Immature natural killer cell (primary cell): ENCODE results near the gene MYH11. TPM values are rescaled to one million over a fixed set of nuclear protein-coding genes. Genes with fewer than 3 reads are reported as not detected.
"Not testable (repeated sequence)": the region's sequence is repeated elsewhere in the genome, so short reads cannot be mapped to it uniquely, and the experiment has no call there.

Source experiments
- DNase-seq, 3 donors: peaks; one replicate each; pipeline ENCODE4 v3.0.0; 2022; ENCODE audit warnings: mixed read lengths in 1 of 3
- H3K27ac Mint-ChIP-seq, 6 donors: one replicate each; pipeline ENCODE4 v1.8.0; 2020; ENCODE audit warnings: mixed read lengths in 6 of 6, mild to moderate bottlenecking in 5 of 6, inconsistent platforms in 4 of 6, moderate library complexity in 3 of 6
- H3K27me3 Mint-ChIP-seq, 3 donors: one replicate each; pipeline ENCODE4 v1.8.0; 2020 to 2021; ENCODE audit warnings: low read depth in 3 of 3, mild to moderate bottlenecking in 3 of 3, mixed read lengths in 3 of 3, moderate library complexity in 3 of 3, inconsistent platforms in 1 of 3
- H3K36me3 Mint-ChIP-seq, 3 donors: one replicate each; pipeline ENCODE4 v1.8.0; 2020; ENCODE audit warnings: mixed read lengths in 3 of 3, inconsistent platforms in 2 of 3, mild to moderate bottlenecking in 2 of 3
- H3K4me1 Mint-ChIP-seq, 2 donors: one replicate each; pipeline ENCODE4 v1.8.0; 2020; ENCODE audit warnings: inconsistent platforms in 2 of 2, mild to moderate bottlenecking in 2 of 2, mixed read lengths in 2 of 2, moderate library complexity in 1 of 2
- H3K4me3 Mint-ChIP-seq, 5 donors: one replicate each; pipeline ENCODE4 v1.8.0; 2020; ENCODE audit warnings: mild to moderate bottlenecking in 5 of 5, mixed read lengths in 5 of 5, inconsistent platforms in 3 of 5, moderate library complexity in 3 of 5
- H3K9me3 Mint-ChIP-seq, 6 donors: one replicate each; pipeline ENCODE4 v1.8.0; 2020; ENCODE audit warnings: mild to moderate bottlenecking in 6 of 6, mixed read lengths in 6 of 6, inconsistent platforms in 4 of 6, moderate library complexity in 3 of 6
- polyA plus RNA-seq, 3 donors: library from polyadenylated mRNA; unstranded; fragments of 300-500 nt; fragmentation: Illumina TruSeq; gene quantifications; one replicate each; pipeline ENCODE4 v1.2.3, GENCODE V29; 2021

The MYH11 gene
- polyA plus RNA-seq, 3 donors from 2014 or later = 0.32 to 1.6 TPM; not detected in 1

- H3K4me1 Mint-ChIP-seq = peaks cover 39% of the 10 kb centered on the region in 2 donors
- no peak overlapping the region for H3K4me3 Mint-ChIP-seq
- H3K9me3 Mint-ChIP-seq = no peaks in the 10 kb centered on the region
- DNase-seq = no peak
- peaks cover 4 to 15% (median 8%) of the 10 kb centered on the region in 3 donors for H3K36me3 Mint-ChIP-seq
- peak overlapping the region in 3 of 6 donors; percentile 27 to 60 (median 31) for H3K27ac Mint-ChIP-seq
- H3K27me3 Mint-ChIP-seq = peaks cover 0 to 3% (median 2%) of the 10 kb centered on the region in 3 donors
Measured at GRCh38 chr16:15676506-15676905, 180.3 kb downstream of the MYH11 start.

GRCh38 chr16:15674571-15674970, 182.3 kb downstream of the MYH11 start:
- Mint-ChIP-seq H3K4me3 (no peak overlapping the region), H3K4me1 (peaks cover 36 to 40% of the 10 kb centered on the region in 2 donors), H3K27ac (peak overlapping the region; percentile 71 to 99 (median 94)), H3K9me3 (no peaks in the 10 kb centered on the region), H3K36me3 (peaks cover 4 to 24% (median 13%) of the 10 kb centered on the region in 3 donors), H3K27me3 (peaks cover 0 to 5% (median 2%) of the 10 kb centered on the region in 3 donors)
- no peak for DNase-seq

GRCh38 chr16:15672514-15673167, 184.2 kb downstream of the MYH11 start:
- Mint-ChIP-seq H3K4me1 (peaks cover 36 to 40% of the 10 kb centered on the region in 2 donors), H3K9me3 (no peaks in the 10 kb centered on the region)

GRCh38 chr16:15672127-15672513, 184.7 kb downstream of the MYH11 start:
- H3K27me3 Mint-ChIP-seq, H3K9me3 Mint-ChIP-seq, DNase-seq: not testable (repeated sequence)
- Mint-ChIP-seq H3K4me3 (peak overlapping the region in 1 of 5 donors; percentile 68), H3K27ac (peak overlapping the region; percentile 90 to 99 (median 94)), H3K4me1 (peaks cover 36 to 40% of the 10 kb centered on the region in 2 donors), H3K36me3 (peaks cover 4 to 15% (median 5%) of the 10 kb centered on the region in 3 donors)

More at GRCh38 chr16:15672514-15673167, 184.2 kb downstream of the MYH11 start:
- Mint-ChIP-seq H3K36me3 (peaks cover 4 to 13% (median 5%) of the 10 kb centered on the region in 3 donors), H3K27me3 (peaks cover 0 to 3% (median 2%) of the 10 kb centered on the region in 3 donors), H3K27ac (peak overlapping the region; percentile 90 to 99 (median 94)), H3K4me3 (peak overlapping the region; percentile 40 to 80 (median 66))
- DNase-seq = peak; percentile 62 to 69 (median 68)

GRCh38 chr16:15671530-15672117, 185.2 kb downstream of the MYH11 start:
- no peak for DNase-seq
- Mint-ChIP-seq H3K4me1 (peaks cover 34 to 40% of the 10 kb centered on the region in 2 donors), H3K27ac (peak overlapping the region; percentile 83 to 99 (median 94)), H3K27me3 (peaks cover 0 to 3% (median 2%) of the 10 kb centered on the region in 3 donors), H3K9me3 (no peaks in the 10 kb centered on the region), H3K36me3 (peaks cover under 1 to 15% (median 5%) of the 10 kb centered on the region in 3 donors), H3K4me3 (no peak overlapping the region)

DNA sequence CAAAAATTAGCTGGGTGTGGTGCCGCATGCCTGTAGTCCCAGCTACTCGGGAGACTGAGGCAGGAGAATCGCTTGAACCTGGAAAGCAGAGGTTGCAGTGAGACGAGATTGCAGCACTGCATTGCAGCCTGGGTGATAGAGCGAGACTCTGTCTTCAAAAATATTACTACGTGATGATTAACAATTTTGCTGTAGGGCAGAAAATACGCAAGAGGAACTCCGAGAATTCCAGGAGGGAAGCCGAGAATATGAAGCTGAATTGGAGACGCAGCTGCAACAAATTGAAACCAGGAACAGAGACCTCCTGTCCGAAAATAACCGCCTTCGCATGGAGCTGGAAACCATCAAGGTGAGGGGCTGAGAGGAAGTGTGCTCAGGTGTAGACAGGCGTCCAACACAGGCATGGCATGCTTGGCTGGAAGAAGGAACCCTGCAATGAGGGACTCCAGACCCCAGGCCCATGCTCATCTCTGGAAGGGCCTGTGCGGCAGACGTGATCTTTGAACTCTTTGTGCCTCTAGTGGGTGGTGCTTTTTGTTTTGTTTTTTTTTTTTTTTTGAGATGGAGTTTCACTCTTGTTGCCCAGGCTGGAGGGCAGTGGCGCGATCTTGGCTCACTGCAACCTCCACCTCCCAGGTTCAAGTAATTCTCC, 189.6 kb downstream of the MYH11 start:
- peaks cover 0 to 3% (median 0%) of the 10 kb centered on the region in 3 donors for H3K27me3 Mint-ChIP-seq
- no peak overlapping the region for H3K27ac Mint-ChIP-seq
- peaks cover 9 to 19% of the 10 kb centered on the region in 2 donors for H3K4me1 Mint-ChIP-seq
- H3K36me3 Mint-ChIP-seq = peaks cover 0 to 26% (median 5%) of the 10 kb centered on the region in 3 donors
- H3K4me3 Mint-ChIP-seq = no peak overlapping the region
- H3K9me3 Mint-ChIP-seq = no peaks in the 10 kb centered on the region
- no peak for DNase-seq

- no peak overlapping the region for H3K27ac Mint-ChIP-seq
- peaks cover 20 to 28% of the 10 kb centered on the region in 2 donors for H3K4me1 Mint-ChIP-seq
- H3K27me3 Mint-ChIP-seq = peaks cover 0 to 6% (median 2%) of the 10 kb centered on the region in 3 donors
- no peaks in the 10 kb centered on the region for H3K9me3 Mint-ChIP-seq
- DNase-seq = no peak
- H3K4me3 Mint-ChIP-seq = no peak overlapping the region
- peaks cover 3 to 20% (median 6%) of the 10 kb centered on the region in 3 donors for H3K36me3 Mint-ChIP-seq
Measured at GRCh38 chr16:15665107-15665506, 191.7 kb downstream of the MYH11 start.

- peaks cover 0 to 11% (median 2%) of the 10 kb centered on the region in 3 donors for H3K27me3 Mint-ChIP-seq
- H3K4me3 Mint-ChIP-seq = peak overlapping the region; percentile 17 to 71 (median 43)
- no peak for DNase-seq
- peaks cover 38 to 67% of the 10 kb centered on the region in 2 donors for H3K4me1 Mint-ChIP-seq
- peaks cover 0 to 7% (median 6%) of the 10 kb centered on the region in 3 donors for H3K36me3 Mint-ChIP-seq
- H3K9me3 Mint-ChIP-seq = no peaks in the 10 kb centered on the region
- H3K27ac Mint-ChIP-seq = peak overlapping the region; percentile 84 to 93 (median 90)
Measured at GRCh38 chr16:15660203-15660601, 196.6 kb downstream of the MYH11 start.

DNA sequence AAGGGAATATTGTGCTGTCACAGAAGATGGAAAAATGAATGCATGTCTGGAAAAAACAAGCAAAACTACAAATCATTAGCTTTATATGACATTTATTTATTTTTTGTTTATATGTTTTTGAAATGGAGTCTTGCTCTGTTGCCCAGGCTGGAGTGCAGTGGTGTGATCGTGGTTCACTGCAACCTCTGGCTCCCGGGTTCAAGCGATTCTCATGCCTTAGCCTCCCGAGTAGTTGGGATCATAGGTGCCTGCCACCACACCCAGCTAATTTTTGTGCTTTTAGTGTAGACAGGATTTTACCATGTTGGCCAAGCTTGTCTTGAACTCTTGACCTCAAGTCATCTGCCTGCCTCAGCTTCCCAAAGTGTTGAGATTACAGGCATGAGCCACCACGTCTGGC, 198.3 kb downstream of the MYH11 start:
- Mint-ChIP-seq H3K27me3 (peaks cover 0 to 11% (median 2%) of the 10 kb centered on the region in 3 donors), H3K4me3 (peak overlapping the region; percentile 32 to 78 (median 67)), H3K36me3 (peaks cover 0 to 8% (median 6%) of the 10 kb centered on the region in 3 donors), H3K27ac (peak overlapping the region; percentile 89 to 93 (median 90)), H3K4me1 (peaks cover 39 to 66% of the 10 kb centered on the region in 2 donors), H3K9me3 (no peaks in the 10 kb centered on the region)
- DNase-seq = no peak

- Mint-ChIP-seq H3K4me1 (peaks cover 41 to 66% of the 10 kb centered on the region in 2 donors), H3K36me3 (peaks cover under 1 to 6% (median 6%) of the 10 kb centered on the region in 3 donors), H3K27me3 (peaks cover 0 to 11% (median 2%) of the 10 kb centered on the region in 3 donors), H3K4me3 (peak overlapping the region in 2 of 5 donors; percentile 10 to 15), H3K27ac (peak overlapping the region; percentile 69 to 93 (median 89)), H3K9me3 (no peaks in the 10 kb centered on the region)
- DNase-seq = no peak
Measured at GRCh38 chr16:15658149-15658548, 198.7 kb downstream of the MYH11 start.

- H3K9me3 Mint-ChIP-seq, H3K27ac Mint-ChIP-seq, H3K4me3 Mint-ChIP-seq, DNase-seq, H3K36me3 Mint-ChIP-seq: not testable (repeated sequence)
- peaks cover under 1 to 14% (median 2%) of the 10 kb centered on the region in 3 donors for H3K27me3 Mint-ChIP-seq
- peaks cover 47 to 73% of the 10 kb centered on the region in 2 donors for H3K4me1 Mint-ChIP-seq
Measured at GRCh38 chr16:15655561-15655960, 201.3 kb downstream of the MYH11 start.

DNA sequence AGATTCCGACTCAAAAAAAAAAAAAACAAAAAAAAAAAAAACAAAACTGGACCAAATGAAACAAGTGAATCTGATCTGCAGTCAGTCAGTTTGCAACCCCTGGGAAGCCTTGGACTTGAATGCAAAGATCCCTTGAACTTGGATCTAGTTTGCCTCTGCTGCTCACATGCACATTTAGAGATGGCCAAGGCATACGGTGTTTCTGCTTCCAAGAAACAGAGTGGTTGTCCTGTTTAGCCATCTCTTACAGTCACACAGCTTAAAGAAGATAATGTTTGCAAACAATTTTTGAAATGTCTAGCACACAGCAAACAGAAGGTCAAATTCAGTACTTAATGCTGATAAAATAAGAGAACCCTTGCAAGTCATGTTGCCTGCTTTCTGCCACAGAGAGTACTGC, 202.2 kb downstream of the MYH11 start:
- no peak for DNase-seq
- peaks cover 3 to 18% (median 5%) of the 10 kb centered on the region in 3 donors for H3K27me3 Mint-ChIP-seq
- peaks cover 41 to 66% of the 10 kb centered on the region in 2 donors for H3K4me1 Mint-ChIP-seq
- peaks cover 0 to 4% (median 3%) of the 10 kb centered on the region in 3 donors for H3K36me3 Mint-ChIP-seq
- H3K4me3 Mint-ChIP-seq = no peak overlapping the region
- H3K27ac Mint-ChIP-seq = no peak overlapping the region
- H3K9me3 Mint-ChIP-seq = no peaks in the 10 kb centered on the region

DNA sequence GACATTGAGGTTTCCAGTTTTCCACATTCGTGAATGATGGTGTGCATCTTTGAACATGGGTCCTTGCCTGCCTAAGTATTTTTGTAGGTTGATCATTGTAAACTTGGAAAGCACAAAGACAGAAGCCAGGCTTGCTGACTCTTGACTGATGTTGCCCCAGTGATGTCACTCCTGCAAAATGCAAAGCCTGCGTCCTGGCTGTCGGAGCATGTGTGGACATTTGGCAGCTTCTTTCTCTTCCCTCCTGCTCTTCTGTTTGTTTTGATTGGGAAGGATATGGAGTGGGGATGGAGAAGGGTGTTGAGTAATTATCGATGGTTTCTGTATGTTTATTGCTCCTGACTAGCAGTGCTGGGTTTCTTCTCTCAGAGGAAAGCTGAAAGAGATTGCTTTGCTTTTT, 203.6 kb downstream of the MYH11 start:
- Mint-ChIP-seq H3K27ac (peak overlapping the region in 3 of 6 donors; percentile 45 to 69 (median 54)), H3K27me3 (peaks cover 3 to 14% (median 8%) of the 10 kb centered on the region in 3 donors), H3K36me3 (peaks cover 0 to 4% (median 3%) of the 10 kb centered on the region in 3 donors), H3K9me3 (no peaks in the 10 kb centered on the region), H3K4me3 (peak overlapping the region in 3 of 5 donors; percentile 33 to 99 (median 42)), H3K4me1 (peaks cover 35 to 54% of the 10 kb centered on the region in 2 donors)
- no peak for DNase-seq
